OCI-LY1 (cell line): Measurements from ENCODE around the gene ACER1.

ENCODE experiments used
- EZH2 ChIP-seq: fragments of 200-600 bp; sonication (generic), shearing (Covaris generic); IDR thresholded peaks from 2 replicates; pipeline ENCODE4 v1.8.0; 2017; ENCODE audit warnings: borderline replicate concordance, mixed run types, mild to moderate bottlenecking, antibody characterized with exemption, low read length, moderate library complexity, mixed read lengths
- TF ChIP-seq, protein P1 (sequence below): fragments of 200-600 bp; sonication (generic), shearing (Covaris generic); IDR thresholded peaks from 2 replicates; pipeline ENCODE4 v1.5.1; 2017; ENCODE audit warnings: mild to moderate bottlenecking, antibody characterized with exemption, low read length, moderate library complexity, mixed read lengths

DNA sequence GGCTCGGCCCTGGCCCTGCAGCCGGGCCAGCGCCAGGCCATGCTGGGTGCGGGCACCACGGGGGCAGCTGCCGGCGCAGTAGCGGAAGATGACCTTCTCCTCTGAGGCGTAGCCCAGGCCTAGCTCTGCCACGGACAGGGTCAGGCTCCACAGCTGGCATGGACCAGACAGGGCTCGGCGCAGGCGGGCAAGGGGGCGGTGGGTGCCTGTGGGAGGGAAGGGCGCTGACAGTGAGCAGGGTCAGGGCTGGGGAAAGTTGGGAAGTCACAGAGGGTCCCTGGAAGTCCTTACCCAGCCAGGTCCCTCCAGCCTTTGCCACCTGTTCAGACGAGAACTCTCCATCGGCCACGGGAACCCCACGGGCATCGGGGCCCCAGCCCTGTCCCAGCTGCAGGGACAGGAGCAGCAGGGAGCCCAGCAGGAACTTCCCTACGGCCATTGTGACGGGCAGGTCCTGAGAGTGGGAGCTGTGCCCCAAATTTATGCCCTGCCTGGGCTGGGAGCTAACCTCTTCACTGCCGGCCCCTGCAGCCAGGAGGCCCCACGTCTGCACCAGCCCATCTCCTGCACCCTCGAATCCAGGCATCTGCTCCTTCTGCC is 42.1 kb upstream of the ACER1 start, which contains the start of gene PSPN:
- TF ChIP-seq, protein P1, sequence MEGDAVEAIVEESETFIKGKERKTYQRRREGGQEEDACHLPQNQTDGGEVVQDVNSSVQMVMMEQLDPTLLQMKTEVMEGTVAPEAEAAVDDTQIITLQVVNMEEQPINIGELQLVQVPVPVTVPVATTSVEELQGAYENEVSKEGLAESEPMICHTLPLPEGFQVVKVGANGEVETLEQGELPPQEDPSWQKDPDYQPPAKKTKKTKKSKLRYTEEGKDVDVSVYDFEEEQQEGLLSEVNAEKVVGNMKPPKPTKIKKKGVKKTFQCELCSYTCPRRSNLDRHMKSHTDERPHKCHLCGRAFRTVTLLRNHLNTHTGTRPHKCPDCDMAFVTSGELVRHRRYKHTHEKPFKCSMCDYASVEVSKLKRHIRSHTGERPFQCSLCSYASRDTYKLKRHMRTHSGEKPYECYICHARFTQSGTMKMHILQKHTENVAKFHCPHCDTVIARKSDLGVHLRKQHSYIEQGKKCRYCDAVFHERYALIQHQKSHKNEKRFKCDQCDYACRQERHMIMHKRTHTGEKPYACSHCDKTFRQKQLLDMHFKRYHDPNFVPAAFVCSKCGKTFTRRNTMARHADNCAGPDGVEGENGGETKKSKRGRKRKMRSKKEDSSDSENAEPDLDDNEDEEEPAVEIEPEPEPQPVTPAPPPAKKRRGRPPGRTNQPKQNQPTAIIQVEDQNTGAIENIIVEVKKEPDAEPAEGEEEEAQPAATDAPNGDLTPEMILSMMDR: no peak
- no peak for TF ChIP-seq EZH2
